Stimulated activated CD4-positive, alpha-beta T cell treated with anti-CD3 and anti-CD28 coated beads, Interleukin-12 subunit alpha, Interleukin-12 subunit beta, amount 100 ng/mL, for 48 hours (primary cell): ENCODE results near the gene C16orf96.

ENCODE experiments used
- DNase-seq, 3 donors: peaks; one replicate each; pipeline ENCODE4 v3.0.0-alpha.2; 2020; ENCODE audit warnings: low read depth in 2 of 3, low spot score in 1 of 3

Gene C16orf96

GRCh38 chr16:4641895-4642294 is 85.8 kb downstream of the C16orf96 start:
- no peak for DNase-seq

GRCh38 chr16:4646773-4647643 is 90.9 kb downstream of the C16orf96 start:
- DNase-seq, result no peak

DNA sequence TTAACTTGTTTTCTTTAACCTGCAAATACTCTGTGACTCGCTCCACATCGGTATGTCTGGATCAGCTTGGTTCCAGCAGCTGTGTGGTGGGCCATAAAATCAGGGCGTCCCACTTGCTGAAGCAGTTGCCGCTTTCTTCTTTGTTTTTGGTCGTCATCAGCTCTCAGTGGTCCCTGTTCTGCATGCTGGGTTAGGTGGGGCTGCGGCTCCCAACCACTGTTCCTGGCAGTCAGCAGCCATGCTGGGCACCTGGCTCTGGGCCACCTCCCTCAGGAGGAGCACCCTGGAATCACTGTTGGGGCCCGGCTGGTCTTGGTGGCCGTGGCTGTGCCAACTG is 91.5 kb downstream of the C16orf96 start:
- no peak for DNase-seq

DNA sequence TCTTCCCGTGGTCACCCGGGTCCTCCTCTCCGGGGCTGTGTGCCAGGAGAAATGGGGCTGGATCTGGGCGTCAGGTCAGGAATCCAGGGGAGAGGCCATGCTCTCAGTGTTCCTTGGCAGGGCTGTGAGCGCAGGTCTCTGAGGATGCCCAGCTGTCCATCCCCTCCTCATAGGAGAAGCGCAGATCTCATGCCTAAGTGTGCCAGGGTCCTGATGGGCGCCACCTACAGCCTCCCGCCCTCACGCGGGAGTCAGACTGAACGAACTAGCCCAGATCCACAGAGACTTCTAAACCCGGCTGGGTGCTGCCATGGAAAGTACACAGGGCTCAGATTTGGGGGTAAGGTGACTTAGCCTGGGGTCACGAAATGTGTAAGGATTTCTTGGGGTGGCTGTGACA is 92.8 kb downstream of the C16orf96 start:
- DNase-seq, result no peak

DNA sequence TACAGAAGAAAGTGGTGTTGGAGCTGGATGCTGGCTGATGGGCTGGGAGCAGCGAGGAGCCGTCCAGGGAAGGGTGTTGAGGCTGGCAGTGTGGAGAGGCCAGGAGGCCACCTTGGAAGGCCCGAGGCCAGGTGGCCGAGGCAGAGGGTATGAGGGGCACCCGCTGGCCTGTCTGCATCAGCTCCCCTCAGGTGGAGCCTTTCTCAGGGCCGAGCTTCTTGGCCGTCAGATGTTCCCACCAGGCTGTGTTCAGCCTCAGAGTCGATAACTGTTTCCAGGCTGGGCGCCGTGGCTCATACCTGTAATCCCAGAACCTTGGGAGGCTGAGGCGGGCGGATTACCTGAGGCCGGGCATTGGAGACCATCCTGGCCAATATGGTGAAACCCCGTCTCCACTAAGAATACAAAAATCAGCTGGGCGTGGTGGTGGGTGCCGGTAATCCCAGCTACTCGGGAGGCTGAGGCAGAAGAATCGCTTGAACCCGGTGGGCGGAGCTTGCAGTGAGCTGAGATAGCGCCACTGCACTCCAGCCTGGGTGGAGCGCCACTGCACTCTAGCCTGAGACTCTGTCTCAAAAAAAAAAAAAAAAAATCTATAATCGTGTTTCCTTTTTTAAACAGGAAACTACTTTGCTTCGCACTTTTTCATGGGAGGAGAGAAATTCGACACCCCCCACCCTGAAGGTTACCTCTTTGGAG is 93.8 kb downstream of the C16orf96 start:
- DNase-seq, result no peak
